NB4 (cell line): ENCODE measurements around the gene KCNQ1.

Experiments used
- MYC ChIP-seq: IDR thresholded peaks from 2 replicates; pipeline ENCODE4 v1.6.1; 2011; ENCODE audit warnings: low read depth, low read length
- POLR2A ChIP-seq: IDR thresholded peaks from 2 replicates; pipeline ENCODE4 v1.6.1; 2011; ENCODE audit warnings: mild to moderate bottlenecking; ENCODE audit not compliant: insufficient read length; ENCODE audit errors: extremely low read depth
- TF ChIP-seq, protein P1 (sequence below): IDR thresholded peaks from one replicate; pipeline ENCODE4 v1.5.1; 2012; ENCODE audit warnings: low read depth, low read length
- TF ChIP-seq, protein P2 (sequence below): IDR thresholded peaks from 2 replicates; pipeline ENCODE4 v1.6.1; 2011; ENCODE audit warnings: low read depth, low read length

DNA sequence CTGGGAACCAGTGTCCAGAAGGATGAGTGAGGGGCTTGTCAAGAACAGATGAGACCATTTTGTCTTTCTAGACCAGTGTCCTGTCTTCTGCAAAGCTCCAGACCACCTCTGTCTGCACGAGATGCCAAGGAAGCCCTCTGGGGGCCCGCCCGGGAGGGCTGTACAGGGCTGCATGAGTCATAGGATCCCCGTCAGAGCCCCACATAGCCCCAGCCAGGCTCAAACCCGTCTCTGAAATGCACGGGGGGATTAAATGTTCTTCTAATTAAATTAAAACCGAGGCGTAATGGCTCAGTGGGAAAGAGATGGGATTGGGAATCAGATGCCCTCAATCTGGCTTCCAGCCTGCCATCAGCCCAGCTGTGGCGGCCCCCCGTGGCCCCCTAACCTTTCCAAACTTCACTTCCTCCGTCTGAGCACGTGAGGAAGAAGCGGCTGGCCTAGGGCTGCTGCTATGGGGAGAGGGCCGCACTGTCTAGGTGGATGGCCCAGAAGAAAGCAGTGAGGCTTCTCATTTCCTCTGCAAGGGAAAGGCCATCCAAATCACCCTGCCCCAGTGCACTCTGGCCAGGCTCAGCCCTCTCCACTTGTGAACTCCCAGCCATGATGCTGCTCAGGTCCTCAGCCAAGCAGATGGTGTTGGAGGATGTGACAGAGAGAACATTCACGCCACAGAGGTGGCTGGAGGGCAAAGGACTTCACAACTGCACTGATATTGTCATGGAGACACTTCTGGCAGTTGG lies 222.2 kb downstream of the KCNQ1 start:
- TF ChIP-seq, protein P1, sequence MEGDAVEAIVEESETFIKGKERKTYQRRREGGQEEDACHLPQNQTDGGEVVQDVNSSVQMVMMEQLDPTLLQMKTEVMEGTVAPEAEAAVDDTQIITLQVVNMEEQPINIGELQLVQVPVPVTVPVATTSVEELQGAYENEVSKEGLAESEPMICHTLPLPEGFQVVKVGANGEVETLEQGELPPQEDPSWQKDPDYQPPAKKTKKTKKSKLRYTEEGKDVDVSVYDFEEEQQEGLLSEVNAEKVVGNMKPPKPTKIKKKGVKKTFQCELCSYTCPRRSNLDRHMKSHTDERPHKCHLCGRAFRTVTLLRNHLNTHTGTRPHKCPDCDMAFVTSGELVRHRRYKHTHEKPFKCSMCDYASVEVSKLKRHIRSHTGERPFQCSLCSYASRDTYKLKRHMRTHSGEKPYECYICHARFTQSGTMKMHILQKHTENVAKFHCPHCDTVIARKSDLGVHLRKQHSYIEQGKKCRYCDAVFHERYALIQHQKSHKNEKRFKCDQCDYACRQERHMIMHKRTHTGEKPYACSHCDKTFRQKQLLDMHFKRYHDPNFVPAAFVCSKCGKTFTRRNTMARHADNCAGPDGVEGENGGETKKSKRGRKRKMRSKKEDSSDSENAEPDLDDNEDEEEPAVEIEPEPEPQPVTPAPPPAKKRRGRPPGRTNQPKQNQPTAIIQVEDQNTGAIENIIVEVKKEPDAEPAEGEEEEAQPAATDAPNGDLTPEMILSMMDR: no peak
- no peak for TF ChIP-seq POLR2A
- TF ChIP-seq, protein P2, sequence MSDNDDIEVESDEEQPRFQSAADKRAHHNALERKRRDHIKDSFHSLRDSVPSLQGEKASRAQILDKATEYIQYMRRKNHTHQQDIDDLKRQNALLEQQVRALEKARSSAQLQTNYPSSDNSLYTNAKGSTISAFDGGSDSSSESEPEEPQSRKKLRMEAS: no peak
- TF ChIP-seq MYC: no peak
